GM12865 (cell line): Measurements from ENCODE around the gene UGT2B17.
"Not testable (repeated sequence)": the region's sequence is repeated elsewhere in the genome, so short reads cannot be mapped to it uniquely, and the experiment has no call there.

Experiments used
- DNase-seq: peaks from one replicate; pipeline ENCODE4 v3.0.0; 2010; ENCODE audit warnings: low read depth
- H3K4me3 ChIP-seq: 2 replicates; pipeline ENCODE4 v1.5.1; 2011; ENCODE audit warnings: mild to moderate bottlenecking, low read depth, low read length, control low read depth
- CTCF ChIP-seq: IDR thresholded peaks from 2 replicates; pipeline ENCODE4 v1.5.1; 2011; ENCODE audit warnings: low read length, control low read depth, low read depth, inconsistent platforms; ENCODE audit not compliant: insufficient read depth; ENCODE audit errors: missing control alignments

The UGT2B17 gene

GRCh38 chr4:68576272-68577125 is at the start of gene UGT2B17:
UGT2B17 (minus strand) TSS chr4:68576322; CDS start chr4:68568484, 7,838 bp downstream.
- H3K4me3 ChIP-seq, result peak within 1 kb of the TSS; percentile 7; the same call in 1 of the 2 replicates
- TF ChIP-seq CTCF, result no peak
- peak; percentile 89 for DNase-seq

GRCh38 chr4:68622731-68623130 is 46.6 kb upstream of the UGT2B17 start:
- DNase-seq, result peak; percentile 29
- not testable (repeated sequence) for H3K4me3 ChIP-seq

- peak; percentile 24 for DNase-seq
- no peak overlapping the region for H3K4me3 ChIP-seq
- TF ChIP-seq CTCF, result no peak
Observed at GRCh38 chr4:68617003-68617698, 41.0 kb upstream of the UGT2B17 start.

- no peak overlapping the region for H3K4me3 ChIP-seq
- DNase-seq, result no peak
- no peak for TF ChIP-seq CTCF
Observed at GRCh38 chr4:68615699-68616422, 39.7 kb upstream of the UGT2B17 start.

GRCh38 chr4:68613752-68614151 is 37.6 kb upstream of the UGT2B17 start:
- no peak for TF ChIP-seq CTCF
- no peak overlapping the region for H3K4me3 ChIP-seq
- no peak for DNase-seq

GRCh38 chr4:68606240-68606639 is 30.1 kb upstream of the UGT2B17 start:
- no peak overlapping the region for H3K4me3 ChIP-seq
- TF ChIP-seq CTCF, result no peak
- DNase-seq, result no peak

GRCh38 chr4:68599150-68599549 is 23.0 kb upstream of the UGT2B17 start:
- DNase-seq, result no peak
- no peak overlapping the region for H3K4me3 ChIP-seq
- no peak for TF ChIP-seq CTCF
